ENCODE data around the gene CXCL9.
A peak's percentile ranks its signal among the peaks of the same experiment; 100 is the strongest.

Gene CXCL9

GRCh38 chr4:75953509-75953908 lies 53.8 kb downstream of the CXCL9 start:
- H3K27me3 ChIP-seq = no peaks in the 10 kb centered on the region
- H4K20me1 ChIP-seq = peaks cover 0 to 7% (median 0%) of the 10 kb centered on the region in 11 experiments; a peak in 3 of 22 replicates
- peaks cover 95 to 100% (median 99%) of the 10 kb centered on the region in 11 experiments for H3K36me3 ChIP-seq
- H3K4me2 ChIP-seq = peak overlapping the region in 1 of 11 experiments; percentile 0; a peak in 1 of 22 replicates
- no peaks in the 10 kb centered on the region for H3K9me3 ChIP-seq (replicated peaks in 1 of 11)
- H3K27ac ChIP-seq = peak overlapping the region in 1 of 11 experiments; percentile 21; a peak in 3 of 22 replicates
- peaks cover 0 to 9% (median 0%) of the 10 kb centered on the region in 10 experiments; a peak in 2 of 20 replicates for H3K4me1 ChIP-seq
- TF ChIP-seq Cebpa-rat (IDR thresholded peaks at IDR 0.05) = no peak
- no peak overlapping the region for H3K4me3 ChIP-seq
- peak overlapping the region in 1 of 11 experiments; percentile 43; a peak in 1 of 22 replicates for H3K9ac ChIP-seq
